ENCODE results near the gene FBXO46.

- TF ChIP-seq CTCF (IDR thresholded peaks at IDR 0.05; ENCODE audit: low read depth, low read length, poor library complexity, severe bottlenecking): no peak
- TF ChIP-seq EZH2phosphoT487 (IDR thresholded peaks at IDR 0.05; ENCODE audit: borderline replicate concordance, low read length): no peak
Observed at GRCh38 chr19:45682908-45683307, 47.8 kb downstream of the FBXO46 start.
